Liver (tissue), 3 donors: ENCODE results near the gene PHKB.

ENCODE experiments used
- EGR1 ChIP-seq, 2 donors: IDR thresholded peaks; 2 replicates each; pipeline ENCODE4 v1.6.1; 2016 to 2018; ENCODE audit warnings: antibody characterized with exemption in 2 of 2, low read depth in 2 of 2
- RAD21 ChIP-seq, 2 donors: IDR thresholded peaks; 2 replicates each; pipeline ENCODE4 v1.6.1; 2016; ENCODE audit warnings: antibody characterized with exemption in 2 of 2, mild to moderate bottlenecking in 2 of 2
- RXRA ChIP-seq, 2 donors: IDR thresholded peaks; 2 replicates each; pipeline ENCODE4 v1.6.1; 2017 to 2018; ENCODE audit warnings: antibody characterized with exemption in 2 of 2, mild to moderate bottlenecking in 1 of 2
- SP1 ChIP-seq: IDR thresholded peaks from 2 replicates; pipeline ENCODE4 v1.6.1; 2018; ENCODE audit warnings: antibody characterized with exemption, mild to moderate bottlenecking
- TAF1 ChIP-seq: conservative IDR thresholded peaks from 2 replicates; pipeline ENCODE4 v1.6.1; 2016; ENCODE audit warnings: antibody characterized with exemption, mild to moderate bottlenecking
- TF ChIP-seq, protein P1 (sequence below): fragments of 150-350 bp; IDR thresholded peaks from 2 replicates; pipeline ENCODE4 v1.5.1; 2017; ENCODE audit warnings: improper control_type of control experiment, low read depth, low read length; ENCODE audit not compliant: missing input control
- donor health status: healthy.
- donor health status: healthy.

DNA sequence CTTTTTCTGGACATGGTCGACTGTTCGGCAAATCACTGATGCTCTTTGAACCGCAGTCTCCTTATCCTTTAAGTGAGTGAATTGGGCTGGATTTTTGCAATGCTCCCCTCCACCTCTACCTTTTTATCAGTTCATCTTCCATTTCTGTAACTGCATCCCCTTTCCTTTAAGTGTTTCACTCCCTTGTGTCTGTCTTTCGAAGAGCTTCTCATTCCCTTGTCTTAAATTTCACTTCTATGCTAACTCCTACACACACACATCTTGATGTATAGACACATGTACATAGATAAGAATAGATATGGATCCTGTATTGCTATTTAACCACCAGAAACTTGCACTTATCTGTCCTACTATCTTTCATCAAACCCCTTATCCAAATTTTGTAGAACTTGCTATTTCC is 250.7 kb downstream of the PHKB start:
- TF ChIP-seq, protein P1, sequence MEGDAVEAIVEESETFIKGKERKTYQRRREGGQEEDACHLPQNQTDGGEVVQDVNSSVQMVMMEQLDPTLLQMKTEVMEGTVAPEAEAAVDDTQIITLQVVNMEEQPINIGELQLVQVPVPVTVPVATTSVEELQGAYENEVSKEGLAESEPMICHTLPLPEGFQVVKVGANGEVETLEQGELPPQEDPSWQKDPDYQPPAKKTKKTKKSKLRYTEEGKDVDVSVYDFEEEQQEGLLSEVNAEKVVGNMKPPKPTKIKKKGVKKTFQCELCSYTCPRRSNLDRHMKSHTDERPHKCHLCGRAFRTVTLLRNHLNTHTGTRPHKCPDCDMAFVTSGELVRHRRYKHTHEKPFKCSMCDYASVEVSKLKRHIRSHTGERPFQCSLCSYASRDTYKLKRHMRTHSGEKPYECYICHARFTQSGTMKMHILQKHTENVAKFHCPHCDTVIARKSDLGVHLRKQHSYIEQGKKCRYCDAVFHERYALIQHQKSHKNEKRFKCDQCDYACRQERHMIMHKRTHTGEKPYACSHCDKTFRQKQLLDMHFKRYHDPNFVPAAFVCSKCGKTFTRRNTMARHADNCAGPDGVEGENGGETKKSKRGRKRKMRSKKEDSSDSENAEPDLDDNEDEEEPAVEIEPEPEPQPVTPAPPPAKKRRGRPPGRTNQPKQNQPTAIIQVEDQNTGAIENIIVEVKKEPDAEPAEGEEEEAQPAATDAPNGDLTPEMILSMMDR = no peak
- TF ChIP-seq RAD21 (IDR thresholded peaks at IDR 0.05) = no peak
- TF ChIP-seq TAF1 = no peak
- no peak for TF ChIP-seq SP1
- TF ChIP-seq RXRA (IDR thresholded peaks at IDR 0.05) = no peak
- TF ChIP-seq EGR1 (IDR thresholded peaks at IDR 0.05; ENCODE audit: low read depth in 2 of 2) = no peak
